Renal cortical epithelial cell (primary cell): ENCODE measurements around the gene LGALS3BP. TPM values are rescaled to one million over a fixed set of nuclear protein-coding genes. Genes with fewer than 3 reads are reported as not detected.
A peak's percentile ranks its signal among the peaks of the same experiment; 100 is the strongest.
"Not testable (repeated sequence)": the region's sequence is repeated elsewhere in the genome, so short reads cannot be mapped to it uniquely, and the experiment has no call there.

ENCODE experiments used
- DNase-seq: peaks from one replicate; pipeline ENCODE4 v3.0.0-alpha.2; 2011; ENCODE audit warnings: low read depth
- total RNA-seq: library from RNA; depleted of rRNA; stranded (reverse); fragments of >200 nt; gene quantifications from 2 replicates; pipeline ENCODE4 v1.2.3, GENCODE V29; 2014

Gene LGALS3BP
- total RNA-seq = 390 and 548 TPM in 2 replicates

- DNase-seq = peak; percentile 79
Observed at GRCh38 chr17:78979780-78980623, at the start of gene LGALS3BP. Gene LGALS3BP, minus strand, starts transcription at chr17:78979923. Its CDS starts 2,732 bp downstream, at chr17:78977191.

GRCh38 chr17:79028496-79029326 lies 49.0 kb upstream of the LGALS3BP start:
- DNase-seq = no peak

GRCh38 chr17:79027925-79028491 lies 48.3 kb upstream of the LGALS3BP start:
- DNase-seq = peak; percentile 50

- DNase-seq = no peak
Observed at GRCh38 chr17:79027274-79027924, 47.7 kb upstream of the LGALS3BP start.

GRCh38 chr17:79026376-79027273 lies 46.9 kb upstream of the LGALS3BP start:
- DNase-seq = peak; percentile 60

GRCh38 chr17:79024901-79025737 lies 45.4 kb upstream of the LGALS3BP start:
- DNase-seq = no peak

- no peak for DNase-seq
Observed at GRCh38 chr17:79023886-79024771, 44.4 kb upstream of the LGALS3BP start, which contains the start of gene C1QTNF1. Gene C1QTNF1, plus strand, starts transcription at chr17:79024169. Its CDS starts 19,800 bp downstream, at chr17:79043969.

- DNase-seq = no peak
Observed at GRCh38 chr17:79023180-79023705, 43.5 kb upstream of the LGALS3BP start.

GRCh38 chr17:79022507-79022991 lies 42.8 kb upstream of the LGALS3BP start:
- no peak for DNase-seq

GRCh38 chr17:79021929-79022328 lies 42.2 kb upstream of the LGALS3BP start:
- DNase-seq = not testable (repeated sequence)

GRCh38 chr17:79020631-79021301 lies 41.0 kb upstream of the LGALS3BP start:
- no peak for DNase-seq

- DNase-seq = peak; percentile 66
Observed at GRCh38 chr17:79019632-79020584, 40.2 kb upstream of the LGALS3BP start.

GRCh38 chr17:79019261-79019631 lies 39.5 kb upstream of the LGALS3BP start:
- DNase-seq = no peak

GRCh38 chr17:79018370-79018695 lies 38.6 kb upstream of the LGALS3BP start:
- no peak for DNase-seq

- no peak for DNase-seq
Observed at GRCh38 chr17:79017546-79018369, 38.0 kb upstream of the LGALS3BP start.
